Tibial nerve (tissue), 4 donors: ENCODE data around the gene ANP32E.

Source experiments
- EP300 ChIP-seq, 2 donors: sonication (generic); formaldehyde crosslinking; IDR thresholded peaks; one replicate each; pipeline ENCODE4 v1.6.1; 2017; ENCODE audit warnings: antibody characterized with exemption in 2 of 2, mild to moderate bottlenecking in 1 of 2
- POLR2A ChIP-seq, 2 donors: fragments of 450-650 bp; IDR thresholded peaks; one replicate each; pipeline ENCODE4 v1.6.1; 2017; ENCODE audit warnings: antibody characterized with exemption in 2 of 2, mild to moderate bottlenecking in 2 of 2, moderate library complexity in 2 of 2
- TF ChIP-seq, protein P1 (sequence below), 5 experiments: fragments of 200-600 bp in 3 of 5; fragments of 450-650 bp in 2 of 5; sonication (generic) in 3 of 5; IDR thresholded peaks; one replicate each; pipeline ENCODE4 v1.5.1; 2016 to 2019; ENCODE audit warnings: antibody characterized with exemption in 5 of 5, mild to moderate bottlenecking in 3 of 5, moderate library complexity in 2 of 5

DNA sequence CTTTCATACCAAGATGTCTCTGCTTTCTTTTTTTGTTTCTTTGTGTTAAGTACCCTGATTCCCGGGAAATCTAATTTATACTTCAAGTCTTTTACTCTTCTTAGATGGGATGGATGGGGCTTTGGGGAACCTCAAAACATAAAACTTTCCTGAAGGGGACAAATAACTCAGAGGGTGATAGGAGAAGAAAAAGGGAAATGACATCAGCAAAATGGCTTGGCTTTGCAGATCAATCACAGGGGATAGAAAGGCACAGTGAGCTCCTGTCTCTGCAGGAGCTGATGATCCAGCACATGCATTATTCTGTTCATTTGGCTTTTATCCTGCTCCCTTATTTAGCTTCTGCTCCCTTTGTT, 20.3 kb upstream of the ANP32E start:
- TF ChIP-seq, protein P1, sequence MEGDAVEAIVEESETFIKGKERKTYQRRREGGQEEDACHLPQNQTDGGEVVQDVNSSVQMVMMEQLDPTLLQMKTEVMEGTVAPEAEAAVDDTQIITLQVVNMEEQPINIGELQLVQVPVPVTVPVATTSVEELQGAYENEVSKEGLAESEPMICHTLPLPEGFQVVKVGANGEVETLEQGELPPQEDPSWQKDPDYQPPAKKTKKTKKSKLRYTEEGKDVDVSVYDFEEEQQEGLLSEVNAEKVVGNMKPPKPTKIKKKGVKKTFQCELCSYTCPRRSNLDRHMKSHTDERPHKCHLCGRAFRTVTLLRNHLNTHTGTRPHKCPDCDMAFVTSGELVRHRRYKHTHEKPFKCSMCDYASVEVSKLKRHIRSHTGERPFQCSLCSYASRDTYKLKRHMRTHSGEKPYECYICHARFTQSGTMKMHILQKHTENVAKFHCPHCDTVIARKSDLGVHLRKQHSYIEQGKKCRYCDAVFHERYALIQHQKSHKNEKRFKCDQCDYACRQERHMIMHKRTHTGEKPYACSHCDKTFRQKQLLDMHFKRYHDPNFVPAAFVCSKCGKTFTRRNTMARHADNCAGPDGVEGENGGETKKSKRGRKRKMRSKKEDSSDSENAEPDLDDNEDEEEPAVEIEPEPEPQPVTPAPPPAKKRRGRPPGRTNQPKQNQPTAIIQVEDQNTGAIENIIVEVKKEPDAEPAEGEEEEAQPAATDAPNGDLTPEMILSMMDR (IDR thresholded peaks at IDR 0.05) = no peak
- no peak for TF ChIP-seq EP300 (IDR thresholded peaks at IDR 0.05)
- TF ChIP-seq POLR2A (IDR thresholded peaks at IDR 0.05) = no peak
